OCI-LY7 (cell line): Measurements from ENCODE around the gene LCOR. TPM values are rescaled to one million over a fixed set of nuclear protein-coding genes. Genes with fewer than 3 reads are reported as not detected.

Source experiments
- BruUV-seq: library from RNA; stranded (reverse); fragments of 400-500 nt; replicated peaks from 2 replicates; lab custom pipeline; 2021; lab: Mats Ljungman, UMichigan
- CTCF ChIA-PET: fragments of 300-600 bp; sonication (Branson Sonifier 250); formaldehyde crosslinking; loops from one replicate; lab custom pipeline; 2022; ENCODE audit warnings: antibody characterized with exemption; ENCODE audit not compliant: unreplicated experiment; lab: Charles Lee
- POLR2A ChIA-PET: fragments of 300-600 bp; sonication (Branson Sonifier 250); formaldehyde crosslinking; loops from one replicate; lab custom pipeline; 2022; ENCODE audit warnings: antibody characterized with exemption; lab: Charles Lee
- DNase-seq: peaks from one replicate; pipeline ENCODE4 v3.0.0-alpha.2; 2015; ENCODE audit warnings: low spot score
- H2AFZ ChIP-seq: fragments of 200-600 bp; sonication (generic), shearing (Covaris generic); 2 replicates; pipeline ENCODE4 v1.6.1; 2014; ENCODE audit warnings: mild to moderate bottlenecking, antibody characterized with exemption, low read length, moderate library complexity
- H3K27ac ChIP-seq: fragments of 200-600 bp; sonication (generic); 2 replicates; pipeline ENCODE4 v1.5.1; 2014; ENCODE audit warnings: mixed run types, low read depth, mild to moderate bottlenecking, moderate library complexity, low read length, inconsistent platforms; ENCODE audit not compliant: poor library complexity, severe bottlenecking
- H3K36me3 ChIP-seq: fragments of 200-600 bp; sonication (generic); 2 replicates; pipeline ENCODE4 v1.6.1; 2014; ENCODE audit warnings: mild to moderate bottlenecking, antibody characterized with exemption, low read length, moderate library complexity, mixed read lengths; ENCODE audit not compliant: insufficient read depth
- H3K4me1 ChIP-seq: fragments of 200-600 bp; sonication (generic); 2 replicates; pipeline ENCODE4 v1.5.1; 2014; ENCODE audit warnings: mild to moderate bottlenecking, low read length; ENCODE audit not compliant: insufficient read depth, poor library complexity, severe bottlenecking
- H3K4me2 ChIP-seq: fragments of 200-600 bp; sonication (generic); 2 replicates; pipeline ENCODE4 v1.6.1; 2014; ENCODE audit warnings: mild to moderate bottlenecking, low read length
- H3K4me3 ChIP-seq: fragments of 200-600 bp; sonication (generic); 2 replicates; pipeline ENCODE4 v1.5.1; 2014; ENCODE audit warnings: mild to moderate bottlenecking, low read depth, low read length; ENCODE audit not compliant: poor library complexity, severe bottlenecking
- H3K79me2 ChIP-seq: fragments of 200-600 bp; sonication (generic); 2 replicates; pipeline ENCODE4 v1.6.1; 2016; ENCODE audit warnings: low read depth, mild to moderate bottlenecking, low read length, moderate library complexity, mixed read lengths; ENCODE audit not compliant: insufficient read depth
- H3K9me2 ChIP-seq: fragments of 200-600 bp; sonication (generic); 2 replicates; pipeline ENCODE4 v1.6.1; 2016; ENCODE audit warnings: mild to moderate bottlenecking, low read length, mixed read lengths; ENCODE audit not compliant: insufficient read depth
- H3K9me3 ChIP-seq: fragments of 200-600 bp; sonication (generic); 2 replicates; pipeline ENCODE4 v1.6.1; 2014; ENCODE audit warnings: mild to moderate bottlenecking, mixed run types, low read length, mixed read lengths
- H4K20me1 ChIP-seq: fragments of 200-600 bp; sonication (generic); 2 replicates; pipeline ENCODE4 v1.6.1; 2014; ENCODE audit warnings: mild to moderate bottlenecking, antibody characterized with exemption, low read length, moderate library complexity, mixed read lengths; ENCODE audit not compliant: insufficient read depth
- CTCF ChIP-seq: fragments of 200-600 bp; sonication (generic); conservative IDR thresholded peaks from 2 replicates; pipeline ENCODE4 v1.5.1; 2014; ENCODE audit warnings: mild to moderate bottlenecking, antibody characterized with exemption, low read length, moderate library complexity, mixed read lengths
- EZH2phosphoT487 ChIP-seq: fragments of 200-600 bp; sonication (generic); IDR thresholded peaks from 2 replicates; pipeline ENCODE4 v1.6.1; 2018; ENCODE audit warnings: low read depth, borderline replicate concordance, mild to moderate bottlenecking, mixed run types, antibody characterized with exemption, low read length, moderate library complexity, mixed read lengths
- intact Hi-C: fragments of 100-400 bp; cut with micrococcal nuclease; formaldehyde crosslinking; loops from one replicate; pipeline ENCODE4 v1.10.0; 2022; ENCODE audit not compliant: unreplicated experiment
- total RNA-seq, 2 experiments: library from RNA; depleted of rRNA in 1 of 2; stranded (reverse); fragments of >200 nt in 1 of 2; shearing (Covaris generic) in 1 of 2; gene quantifications; 2 replicates each; pipeline ENCODE4 v1.2.3, GENCODE V29; 2014 to 2022

LCOR gene
- total RNA-seq, 2 experiments from 2014 or later: 17.1 to 58.4 TPM

- ChIA-PET POLR2A (interaction anchor here (1.0 kb wide), 1 partner anchor 13 kb away, joined by 3 read pairs; no protein-coding TSS in a partner anchor), CTCF (interaction anchor here (0.6 to 2.1 kb wide), 2 partner anchors 12 to 170 kb away, joined by 3 to 8 read pairs; no protein-coding TSS in a partner anchor)
- Histone ChIP-seq H3K9me3 (no peaks in the 10 kb centered on the region), H3K27ac (no peak overlapping the region), H3K79me2 (no peaks in the 10 kb centered on the region), H3K9me2 (no peaks in the 10 kb centered on the region), H2AFZ (no peak overlapping the region), H3K4me3 (no peak overlapping the region), H3K4me2 (no peak overlapping the region), H3K4me1 (peaks cover 4% of the 10 kb centered on the region), H4K20me1 (no peaks in the 10 kb centered on the region), H3K36me3 (no peaks in the 10 kb centered on the region)
- no TSS peak for BruUV-seq
- DNase-seq: no peak
- TF ChIP-seq EZH2phosphoT487: no peak
- TF ChIP-seq CTCF: no peak
- intact Hi-C loops: no loop called here
These were observed 206.6 kb downstream of the LCOR start for GRCh38 chr10:97038688-97039087.

GRCh38 chr10:97039538-97040247 is 207.6 kb downstream of the LCOR start:
- H3K36me3 ChIP-seq: no peaks in the 10 kb centered on the region
- POLR2A ChIA-PET: interaction anchor here (1.0 kb wide), 1 partner anchor 14 kb away, joined by 3 read pairs; no protein-coding TSS in a partner anchor
- no peak for DNase-seq

GRCh38 chr10:97040248-97040584 is 208.1 kb downstream of the LCOR start:
- CTCF ChIA-PET: no interaction called here

More at GRCh38 chr10:97039538-97040247, 207.6 kb downstream of the LCOR start:
- H3K4me1 ChIP-seq: peaks cover 4% of the 10 kb centered on the region
- H3K27ac ChIP-seq: no peak overlapping the region
- CTCF ChIA-PET: no interaction called here
- TF ChIP-seq EZH2phosphoT487: no peak
- H3K4me2 ChIP-seq: no peak overlapping the region
- H3K9me2 ChIP-seq: no peaks in the 10 kb centered on the region
- H4K20me1 ChIP-seq: no peaks in the 10 kb centered on the region
- H3K79me2 ChIP-seq: no peaks in the 10 kb centered on the region
- H3K9me3 ChIP-seq: no peaks in the 10 kb centered on the region
- no peak overlapping the region for H2AFZ ChIP-seq
- intact Hi-C loops: no loop called here
- BruUV-seq: no TSS peak
- H3K4me3 ChIP-seq: no peak overlapping the region

More at GRCh38 chr10:97040248-97040584, 208.1 kb downstream of the LCOR start:
- no peak overlapping the region for H2AFZ ChIP-seq
- no TSS peak for BruUV-seq
- POLR2A ChIA-PET: no interaction called here
- no peaks in the 10 kb centered on the region for H3K36me3 ChIP-seq
- intact Hi-C loops: no loop called here
- DNase-seq: no peak
- peaks cover 4% of the 10 kb centered on the region for H3K4me1 ChIP-seq
- no peaks in the 10 kb centered on the region for H3K79me2 ChIP-seq
- no peak overlapping the region for H3K27ac ChIP-seq
- H3K4me2 ChIP-seq: no peak overlapping the region
- no peak overlapping the region for H3K4me3 ChIP-seq
- TF ChIP-seq CTCF (no peak), EZH2phosphoT487 (no peak)
- H4K20me1 ChIP-seq: no peaks in the 10 kb centered on the region
- H3K9me3 ChIP-seq: no peaks in the 10 kb centered on the region
- no peaks in the 10 kb centered on the region for H3K9me2 ChIP-seq
